Keratinocyte (primary cell): ENCODE results near the gene RABGEF1.

Experiments
- EZH2 ChIP-seq: IDR thresholded peaks from one replicate; pipeline ENCODE4 v1.6.1; 2012; ENCODE audit warnings: inconsistent platforms, mild to moderate bottlenecking, low read length, moderate library complexity
- TF ChIP-seq, protein P1 (sequence below), 3 experiments: IDR thresholded peaks in 1 of 3; conservative IDR thresholded peaks in 1 of 3; optimal IDR thresholded peaks in 1 of 3; 2 replicates in 2 of 3; 3 replicates in 1 of 3; pipeline versions ENCODE3 to v1.5.1; 2011; ENCODE audit warnings: low read length in 3 of 3, mild to moderate bottlenecking in 3 of 3, moderate library complexity in 2 of 3, control low read depth in 1 of 3, inconsistent platforms in 1 of 3; ENCODE audit not compliant: insufficient read depth in 2 of 3; ENCODE audit errors: extremely low read depth in 1 of 3

DNA sequence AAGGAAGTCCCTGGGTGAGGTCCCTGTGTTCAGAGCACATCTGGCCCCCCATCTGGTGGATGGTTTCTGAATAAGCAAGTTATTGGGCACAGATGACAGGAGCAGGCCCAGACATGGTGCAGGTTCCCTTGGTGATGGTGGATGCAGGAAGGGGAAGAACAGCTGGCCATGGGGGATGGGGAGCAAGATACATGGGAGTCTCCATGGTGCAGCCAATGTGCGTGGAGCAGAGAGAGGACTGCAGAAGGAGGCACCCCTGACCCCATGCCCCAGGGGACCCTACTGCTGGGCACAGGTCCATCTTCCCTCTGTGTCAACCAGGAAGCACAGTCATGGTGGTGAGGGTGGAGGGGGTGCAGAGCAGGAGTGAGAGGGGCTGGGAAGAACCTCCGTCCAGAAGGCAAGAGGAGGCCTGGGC is 43.8 kb upstream of the RABGEF1 start:
- TF ChIP-seq EZH2: no peak
- TF ChIP-seq, protein P1, sequence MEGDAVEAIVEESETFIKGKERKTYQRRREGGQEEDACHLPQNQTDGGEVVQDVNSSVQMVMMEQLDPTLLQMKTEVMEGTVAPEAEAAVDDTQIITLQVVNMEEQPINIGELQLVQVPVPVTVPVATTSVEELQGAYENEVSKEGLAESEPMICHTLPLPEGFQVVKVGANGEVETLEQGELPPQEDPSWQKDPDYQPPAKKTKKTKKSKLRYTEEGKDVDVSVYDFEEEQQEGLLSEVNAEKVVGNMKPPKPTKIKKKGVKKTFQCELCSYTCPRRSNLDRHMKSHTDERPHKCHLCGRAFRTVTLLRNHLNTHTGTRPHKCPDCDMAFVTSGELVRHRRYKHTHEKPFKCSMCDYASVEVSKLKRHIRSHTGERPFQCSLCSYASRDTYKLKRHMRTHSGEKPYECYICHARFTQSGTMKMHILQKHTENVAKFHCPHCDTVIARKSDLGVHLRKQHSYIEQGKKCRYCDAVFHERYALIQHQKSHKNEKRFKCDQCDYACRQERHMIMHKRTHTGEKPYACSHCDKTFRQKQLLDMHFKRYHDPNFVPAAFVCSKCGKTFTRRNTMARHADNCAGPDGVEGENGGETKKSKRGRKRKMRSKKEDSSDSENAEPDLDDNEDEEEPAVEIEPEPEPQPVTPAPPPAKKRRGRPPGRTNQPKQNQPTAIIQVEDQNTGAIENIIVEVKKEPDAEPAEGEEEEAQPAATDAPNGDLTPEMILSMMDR (optimal IDR thresholded peaks at IDR 0.05 in 1 of 3, IDR thresholded peaks at IDR 0.05 in 1 of 3, conservative IDR thresholded peaks at IDR 0.05 in 1 of 3; ENCODE audit: extremely low read depth in 1 of 3, insufficient read depth in 2 of 3, low read length in 3 of 3): peak in 2 of 3 experiments; percentile 14 to 36
